T47D (cell line): Measurements from ENCODE around the gene MOSPD3.

ENCODE experiments used
- DNase-seq, 2 experiments: peaks; one replicate each; pipeline versions ENCODE4 v3.0.0 to v3.0.0-alpha.2; 2011 to 2012; ENCODE audit warnings: low read depth in 1 of 2, low spot score in 1 of 2
- JUND ChIP-seq: IDR thresholded peaks from 2 replicates; pipeline ENCODE4 v1.6.1; 2012; ENCODE audit warnings: low read depth
- in situ Hi-C: cut with HindIII; loops from 2 replicates; pipeline ENCODE4 v1.10.0; 2016; ENCODE audit warnings: low sequenced_read_pairs, low pct_unique_long_range_greater_than_20kb

The MOSPD3 gene

DNA sequence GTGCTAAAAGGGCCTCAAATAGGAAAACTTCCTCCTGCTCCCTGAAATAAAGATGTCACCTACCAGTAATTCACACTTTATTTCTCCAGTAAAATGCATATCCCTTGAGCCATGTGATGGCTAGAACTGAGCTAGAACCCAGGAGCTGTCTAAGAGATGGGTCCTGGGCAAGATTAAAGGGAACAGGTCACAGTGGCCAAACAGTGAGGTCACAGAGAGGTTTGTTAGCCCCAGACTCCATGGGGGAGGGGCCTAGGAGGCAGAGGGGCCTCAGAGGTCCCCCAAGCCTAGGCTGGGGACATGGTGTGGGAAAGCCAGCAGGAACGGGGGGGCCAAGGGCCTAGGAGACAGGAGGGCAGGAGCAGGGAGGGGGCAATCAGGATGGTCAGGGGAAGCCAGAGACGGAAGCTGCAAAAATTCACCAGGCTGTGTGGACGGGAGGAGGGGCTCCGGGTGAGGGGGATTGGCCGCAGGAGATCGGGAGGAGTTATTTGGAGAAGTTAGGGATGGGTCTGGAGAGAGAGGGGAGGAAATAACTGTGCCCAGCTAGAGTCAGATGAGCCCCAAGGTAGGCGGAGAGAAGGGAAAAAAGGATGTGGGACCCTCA, 22.9 kb upstream of the MOSPD3 start:
- no peak for DNase-seq
- in situ Hi-C loops, result no loop called here
- no peak for TF ChIP-seq JUND

DNA sequence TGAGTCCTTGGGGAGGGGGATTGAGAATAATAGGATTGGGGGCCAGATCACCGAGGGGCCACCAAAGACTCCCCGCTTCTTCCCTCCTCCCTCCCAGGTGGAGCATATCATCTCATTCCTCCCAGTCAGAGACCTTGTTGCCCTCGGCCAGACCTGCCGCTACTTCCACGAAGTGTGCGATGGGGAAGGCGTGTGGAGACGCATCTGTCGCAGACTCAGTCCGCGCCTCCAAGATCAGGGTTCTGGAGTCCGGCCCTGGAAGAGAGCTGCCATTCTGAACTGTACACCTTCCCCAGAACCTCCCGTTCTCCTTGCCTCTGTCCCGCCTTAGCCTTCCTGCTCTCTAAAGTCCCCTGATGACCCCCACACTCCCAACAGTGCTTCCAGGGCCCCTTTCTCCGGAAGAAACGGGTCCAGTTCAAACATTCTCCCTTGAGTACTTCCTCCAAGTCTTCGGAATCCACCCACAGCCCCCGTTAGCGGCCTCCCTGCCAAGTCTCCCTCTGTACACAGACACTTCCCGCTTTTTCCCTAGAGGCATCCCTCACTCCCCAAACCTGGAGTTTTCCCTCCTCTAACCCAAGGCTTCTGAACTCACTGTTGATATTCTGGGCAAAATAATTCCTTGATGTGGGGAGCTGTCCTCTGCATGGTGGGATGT, 22.1 kb upstream of the MOSPD3 start:
- in situ Hi-C loops, result no loop called here
- DNase-seq, result no peak
- no peak for TF ChIP-seq JUND

DNA sequence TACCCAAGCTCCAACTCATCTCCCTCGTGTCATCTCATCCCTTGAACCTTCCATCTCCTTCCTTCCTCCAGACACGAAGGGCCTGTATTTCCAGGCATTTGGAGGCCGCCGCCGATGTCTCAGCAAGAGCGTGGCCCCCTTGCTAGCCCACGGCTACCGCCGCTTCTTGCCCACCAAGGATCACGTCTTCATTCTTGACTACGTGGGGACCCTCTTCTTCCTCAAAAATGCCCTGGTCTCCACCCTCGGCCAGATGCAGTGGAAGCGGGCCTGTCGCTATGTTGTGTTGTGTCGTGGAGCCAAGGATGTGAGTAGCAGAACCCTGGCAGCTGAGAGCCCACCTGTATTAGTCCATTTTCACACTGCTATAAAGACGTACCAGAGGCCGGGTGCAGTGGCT, 20.7 kb upstream of the MOSPD3 start:
- in situ Hi-C loops, result no loop called here
- no peak for TF ChIP-seq JUND

DNA sequence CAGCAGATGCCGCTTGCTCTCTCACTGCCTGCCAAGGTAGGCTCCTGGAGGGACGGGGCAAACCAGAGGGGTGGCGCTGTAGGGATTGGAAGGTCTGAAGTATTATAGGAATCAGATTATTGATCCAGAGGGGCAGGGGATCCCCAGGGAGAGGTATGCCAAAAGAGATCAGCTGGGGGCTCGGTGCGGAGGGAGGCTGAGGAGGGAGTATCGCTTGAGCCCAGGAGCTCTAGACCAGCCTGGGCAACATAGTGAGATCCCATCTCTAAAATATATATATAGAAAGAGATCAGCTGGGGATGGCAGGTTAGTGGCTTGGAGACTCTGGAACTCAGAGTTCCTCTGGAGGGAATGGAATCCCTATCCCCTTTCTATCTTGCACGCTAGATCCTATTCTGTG, 17.2 kb upstream of the MOSPD3 start:
- TF ChIP-seq JUND, result no peak
- DNase-seq, result no peak
- in situ Hi-C loops, result no loop called here

More for the DNA sequence above, 20.7 kb upstream of the MOSPD3 start:
- no peak for DNase-seq

DNA sequence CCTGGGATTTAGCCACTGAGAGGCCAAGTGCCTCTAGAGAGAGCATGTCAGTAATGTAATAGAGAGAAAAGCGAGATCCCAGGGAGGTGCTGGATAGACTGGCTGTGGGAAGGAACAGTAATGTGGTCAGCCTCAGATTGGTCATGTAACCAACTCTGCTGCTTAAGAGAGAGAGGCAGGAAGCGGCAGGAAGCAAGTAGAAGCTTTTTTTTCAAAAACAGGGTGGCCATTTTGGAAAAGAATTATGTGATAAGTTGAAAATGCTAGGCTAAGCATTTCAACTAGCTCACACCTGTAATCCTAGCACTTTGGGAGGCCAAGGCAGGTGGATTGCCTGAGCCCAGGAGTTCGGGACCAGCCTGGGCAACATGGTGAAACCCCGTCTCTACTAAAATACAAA, 13.9 kb upstream of the MOSPD3 start:
- in situ Hi-C loops, result no loop called here
- TF ChIP-seq JUND, result no peak
- no peak for DNase-seq

DNA sequence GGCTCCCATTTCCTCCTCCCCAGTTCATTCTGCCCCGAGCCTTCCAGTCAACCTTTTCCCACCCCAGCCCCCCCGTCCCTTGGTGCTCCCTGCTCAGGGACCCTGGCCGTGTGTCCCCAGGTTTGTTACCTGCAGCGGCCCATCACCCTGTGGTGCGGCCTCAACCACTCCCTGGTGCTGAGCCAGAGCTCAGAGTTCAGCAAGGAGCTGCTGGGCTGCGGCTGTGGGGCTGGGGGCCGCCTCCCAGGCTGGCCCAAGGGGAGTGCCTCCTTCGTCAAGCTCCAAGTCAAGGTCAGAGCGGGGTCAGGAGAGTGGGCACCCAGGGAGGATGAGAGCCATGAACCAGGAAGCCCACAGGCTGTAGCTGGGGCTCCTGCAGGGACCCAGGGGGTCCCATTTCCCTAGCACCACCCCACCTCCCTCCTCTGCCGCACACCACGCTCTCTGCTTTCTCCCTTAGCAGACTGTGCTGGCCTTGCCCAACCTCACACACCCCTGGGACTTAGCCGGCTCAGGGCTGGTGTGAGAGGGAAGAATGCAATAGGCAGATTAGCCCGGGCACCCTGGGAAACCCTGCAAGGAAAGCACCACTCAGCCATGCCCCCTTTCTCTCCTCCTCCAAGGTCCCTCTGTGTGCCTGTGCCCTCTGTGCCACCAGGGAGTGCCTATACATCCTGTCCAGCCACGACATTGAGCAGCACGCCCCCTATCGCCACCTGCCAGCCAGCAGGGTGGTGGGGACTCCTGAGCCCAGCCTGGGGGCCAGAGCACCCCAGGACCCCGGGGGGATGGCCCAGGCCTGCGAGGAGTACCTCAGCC, 12.2 kb upstream of the MOSPD3 start:
- in situ Hi-C loops, result no loop called here
- no peak for TF ChIP-seq JUND
- no peak for DNase-seq

DNA sequence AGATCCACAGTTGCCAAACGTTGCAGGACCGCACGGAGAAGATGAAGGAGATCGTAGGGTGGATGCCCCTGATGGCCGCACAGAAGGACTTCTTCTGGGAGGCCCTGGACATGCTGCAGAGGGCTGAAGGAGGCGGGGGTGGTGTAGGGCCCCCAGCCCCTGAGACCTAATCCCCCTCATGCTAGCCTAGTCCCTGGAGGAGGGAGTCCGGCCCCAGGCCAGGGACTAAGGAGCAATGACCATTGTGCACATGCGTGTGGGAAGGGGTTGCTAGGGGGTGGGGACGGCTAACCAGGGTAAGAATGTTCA, 11.7 kb upstream of the MOSPD3 start:
- DNase-seq, result no peak
- in situ Hi-C loops, result no loop called here
- no peak for TF ChIP-seq JUND

DNA sequence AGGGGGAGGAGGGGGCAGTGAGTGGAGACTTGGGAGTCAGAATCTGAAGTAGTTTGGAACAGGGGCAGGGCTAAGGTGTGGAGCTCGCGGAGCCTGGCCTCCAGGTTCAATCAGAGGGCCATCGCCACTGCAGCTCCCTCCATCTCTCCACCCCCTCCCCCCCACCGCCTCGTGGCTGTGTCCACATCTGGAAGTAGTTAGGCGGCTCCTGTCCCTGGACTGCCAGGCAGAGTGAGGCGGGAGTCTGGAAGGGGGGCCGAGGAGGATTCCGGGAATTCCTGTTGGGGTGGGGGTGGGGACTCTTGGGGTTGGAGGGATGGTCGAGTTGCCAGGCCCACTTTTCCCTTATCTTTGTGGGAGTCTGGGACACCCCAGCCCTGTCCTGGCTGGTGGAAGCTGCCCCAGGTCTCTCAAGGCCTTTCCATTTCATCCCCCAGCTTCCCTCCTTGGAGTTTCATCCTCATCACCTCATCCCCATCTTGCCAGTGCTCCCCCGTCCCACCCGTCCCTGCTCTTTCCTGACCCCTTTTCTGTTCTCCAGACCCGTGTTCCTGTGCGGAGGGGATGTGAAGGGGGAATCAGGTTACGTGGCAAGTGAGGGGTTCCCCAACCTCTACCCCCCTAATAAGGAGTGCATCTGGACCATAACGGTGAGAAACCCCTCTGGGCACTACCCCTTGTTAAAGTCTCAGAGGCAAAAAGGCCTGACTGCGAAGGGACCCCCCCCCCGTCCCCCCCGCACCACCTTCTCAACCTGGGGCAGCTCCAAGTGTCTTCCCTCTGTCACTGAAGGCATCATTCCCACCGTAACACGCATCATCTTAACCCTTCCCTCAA, 9.2 kb upstream of the MOSPD3 start:
- no peak for DNase-seq
- in situ Hi-C loops, result no loop called here
- no peak for TF ChIP-seq JUND

DNA sequence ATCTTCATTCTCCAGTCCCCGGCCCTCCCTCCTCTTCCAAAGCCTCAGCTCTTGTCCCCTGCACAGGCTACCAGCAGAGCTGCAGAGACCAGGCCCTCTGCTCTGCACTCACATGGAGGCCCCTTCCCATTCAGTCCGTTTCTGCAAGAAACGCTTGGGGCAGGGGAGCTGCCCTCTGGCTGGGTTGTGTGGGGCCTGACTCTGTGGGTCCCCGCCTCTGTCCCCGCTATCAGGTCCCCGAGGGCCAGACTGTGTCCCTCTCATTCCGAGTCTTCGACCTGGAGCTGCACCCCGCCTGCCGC, 8.7 kb upstream of the MOSPD3 start:
- no peak for TF ChIP-seq JUND
- in situ Hi-C loops, result no loop called here
- no peak for DNase-seq

DNA sequence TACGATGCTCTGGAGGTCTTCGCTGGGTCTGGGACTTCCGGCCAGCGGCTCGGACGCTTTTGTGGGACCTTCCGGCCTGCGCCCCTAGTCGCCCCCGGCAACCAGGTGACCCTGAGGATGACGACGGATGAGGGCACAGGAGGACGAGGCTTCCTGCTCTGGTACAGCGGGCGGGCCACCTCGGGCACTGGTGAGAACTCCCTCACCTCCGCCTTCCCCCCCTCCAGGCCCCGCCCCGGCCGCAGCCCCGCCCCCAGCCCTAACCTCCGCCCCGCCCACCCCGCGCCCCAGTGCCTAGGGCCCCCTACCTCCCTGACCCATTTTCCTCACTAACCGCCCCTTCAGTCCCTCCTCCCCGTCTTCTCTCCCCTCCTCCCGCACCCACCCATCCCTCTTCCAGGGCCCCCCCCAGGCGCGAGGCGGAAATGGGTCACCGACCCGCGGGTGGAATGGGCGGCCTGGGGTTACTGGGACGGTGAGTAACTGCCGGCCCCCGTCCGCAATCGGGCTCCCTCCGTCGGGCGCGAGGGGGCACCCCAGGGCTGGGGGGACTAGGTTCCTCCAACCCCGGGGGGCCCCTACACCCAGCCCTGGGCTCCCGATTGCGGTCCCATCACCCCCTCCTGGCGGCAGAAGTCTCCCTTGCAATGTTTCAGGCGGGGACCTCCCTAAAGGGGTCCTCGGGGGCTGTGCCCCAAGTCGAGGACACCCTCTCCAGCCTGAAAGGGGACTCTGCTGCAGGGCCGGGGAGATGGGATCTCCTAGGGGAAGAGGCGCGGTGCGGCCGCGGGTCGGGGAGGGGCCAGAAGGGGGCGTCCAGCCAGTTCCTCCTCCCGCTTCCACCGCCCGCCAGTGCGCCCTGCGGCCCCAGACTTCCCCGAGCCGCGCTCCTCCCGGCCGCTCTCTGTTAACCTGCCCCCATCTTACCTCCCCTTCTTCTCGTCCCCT, 8.0 kb upstream of the MOSPD3 start:
- in situ Hi-C loops, result no loop called here
- DNase-seq, result peak; percentile 54 to 79
- no peak for TF ChIP-seq JUND

DNA sequence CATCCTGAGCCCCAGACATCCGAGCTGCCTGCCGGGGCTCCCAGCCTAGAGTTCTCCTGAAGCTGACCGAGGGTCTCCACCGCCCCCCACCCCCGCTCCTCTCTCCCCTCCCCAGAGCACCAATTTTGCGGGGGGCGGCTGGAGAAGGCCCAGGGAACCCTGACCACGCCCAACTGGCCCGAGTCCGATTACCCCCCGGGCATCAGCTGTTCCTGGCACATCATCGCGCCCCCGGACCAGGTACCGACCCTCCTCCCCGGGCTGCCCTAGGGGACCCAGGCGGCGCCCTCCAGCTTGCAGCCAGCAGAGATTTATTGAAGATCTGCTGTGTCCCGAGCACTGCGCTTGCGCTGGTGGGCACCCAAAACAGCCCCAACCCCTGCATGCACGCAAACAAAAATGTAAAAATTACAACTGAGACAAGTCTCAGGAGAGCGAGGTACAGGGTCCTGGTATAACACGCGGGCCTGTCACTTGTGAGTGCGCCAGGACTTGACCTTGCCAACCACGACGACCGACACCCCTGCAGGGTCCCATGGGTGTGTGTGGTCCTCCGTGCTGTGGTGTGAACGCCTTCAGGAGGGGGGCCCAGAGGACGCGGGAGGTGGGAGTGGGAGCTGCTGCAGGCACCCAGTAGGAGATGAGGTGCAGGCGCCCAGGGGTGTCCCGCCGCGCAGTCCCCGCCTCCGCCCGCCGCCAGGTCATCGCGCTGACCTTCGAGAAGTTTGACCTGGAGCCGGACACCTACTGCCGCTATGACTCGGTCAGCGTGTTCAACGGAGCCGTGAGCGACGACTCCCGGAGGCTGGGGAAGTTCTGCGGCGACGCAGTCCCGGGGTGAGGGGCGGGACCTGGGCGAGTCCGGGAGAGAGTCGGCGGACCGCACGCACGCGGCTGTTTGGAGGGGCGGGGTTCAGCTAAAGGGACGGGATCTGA, 7.1 kb upstream of the MOSPD3 start:
- in situ Hi-C loops, result no loop called here
- DNase-seq, result no peak
- no peak for TF ChIP-seq JUND
